ENCODE results near the gene OR13C5.
"Not testable (repeated sequence)": the region's sequence is repeated elsewhere in the genome, so short reads cannot be mapped to it uniquely, and the experiment has no call there.

The OR13C5 gene

DNA sequence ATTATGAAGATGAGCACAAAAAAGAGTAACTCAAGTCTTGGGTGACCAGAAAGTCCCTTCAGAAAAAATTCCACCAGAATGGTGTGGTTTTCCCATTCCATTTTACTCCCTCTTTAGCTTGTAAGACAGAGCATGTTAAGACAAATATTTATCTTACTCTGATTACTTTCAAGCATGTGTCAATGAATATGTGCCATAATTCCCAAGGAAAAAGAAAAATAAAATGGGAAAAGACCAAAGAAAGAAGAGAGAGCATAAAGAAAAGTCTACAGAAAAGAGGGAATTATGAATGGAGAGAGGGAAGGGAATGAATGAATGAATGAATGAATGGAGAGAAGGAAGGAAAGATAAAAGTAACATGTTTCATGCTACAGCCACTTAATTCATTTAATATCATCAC, at the start of gene OR13C5:
Gene OR13C5 (minus strand): TSS at position 101 of the 400 bp plus-strand sequence. CDS start 0 bp downstream, at position 101.
- not testable (repeated sequence) for DNase-seq

GRCh38 chr9:104635456-104635855, 36.2 kb upstream of the OR13C5 start:
- no peak for DNase-seq

GRCh38 chr9:104633976-104634520, 34.8 kb upstream of the OR13C5 start:
- no peak for DNase-seq

DNA sequence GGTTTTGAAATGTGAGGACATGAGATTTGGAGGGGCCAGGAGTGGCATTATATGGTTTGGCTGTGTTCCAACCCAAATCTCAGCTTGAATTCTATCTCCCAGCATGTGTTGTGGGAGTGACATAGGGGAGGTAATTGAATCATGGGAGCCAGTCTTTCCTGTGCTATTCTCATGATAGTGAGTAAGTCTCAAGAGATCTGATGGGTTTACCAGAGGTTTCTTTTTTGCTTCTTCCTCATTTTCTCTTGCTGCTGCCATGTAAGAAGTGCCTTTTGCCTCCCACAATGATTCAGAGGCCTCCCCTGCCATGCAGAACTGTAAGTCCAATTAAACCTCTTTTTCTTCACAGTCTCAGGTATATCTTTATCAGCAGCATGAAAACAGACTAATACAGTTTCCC, 26.8 kb upstream of the OR13C5 start:
- DNase-seq = not testable (repeated sequence)

- no peak for DNase-seq
Observed at GRCh38 chr9:104618104-104618503, 18.9 kb upstream of the OR13C5 start, which contains the start of gene OR13C9. Gene OR13C9 (minus strand): TSS chr9:104618204. CDS start chr9:104618204, 0 bp downstream.

- DNase-seq = no peak
Observed at GRCh38 chr9:104617418-104617817, 18.2 kb upstream of the OR13C5 start.

GRCh38 chr9:104611213-104611612, 12.0 kb upstream of the OR13C5 start:
- no peak for DNase-seq

- DNase-seq = no peak
Observed at GRCh38 chr9:104608336-104608735, 9.1 kb upstream of the OR13C5 start.

DNA sequence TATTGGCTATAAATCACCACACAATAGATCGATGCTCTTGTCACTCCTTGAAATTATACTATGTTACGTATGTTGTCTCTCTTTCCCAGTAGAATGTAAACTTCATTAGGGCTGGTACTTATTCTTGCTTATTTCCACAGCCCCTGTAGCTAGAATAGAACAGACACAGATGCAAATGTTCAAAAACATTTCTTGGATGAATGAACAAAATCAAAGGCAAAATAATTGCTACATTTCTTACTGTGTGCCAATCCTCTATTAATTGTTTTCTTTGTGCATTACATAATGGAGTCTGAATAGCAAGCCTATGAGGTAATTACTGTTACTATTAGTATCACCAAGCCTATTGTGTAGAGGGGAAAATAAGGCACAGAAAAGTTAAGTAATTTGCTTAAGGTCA, 6.9 kb upstream of the OR13C5 start:
- no peak for DNase-seq

- not testable (repeated sequence) for DNase-seq
Observed at GRCh38 chr9:104605527-104605926, 6.3 kb upstream of the OR13C5 start, which contains the start of gene OR13C2. Gene OR13C2 (minus strand): TSS chr9:104605627. CDS start chr9:104605627, 0 bp downstream.

DNA sequence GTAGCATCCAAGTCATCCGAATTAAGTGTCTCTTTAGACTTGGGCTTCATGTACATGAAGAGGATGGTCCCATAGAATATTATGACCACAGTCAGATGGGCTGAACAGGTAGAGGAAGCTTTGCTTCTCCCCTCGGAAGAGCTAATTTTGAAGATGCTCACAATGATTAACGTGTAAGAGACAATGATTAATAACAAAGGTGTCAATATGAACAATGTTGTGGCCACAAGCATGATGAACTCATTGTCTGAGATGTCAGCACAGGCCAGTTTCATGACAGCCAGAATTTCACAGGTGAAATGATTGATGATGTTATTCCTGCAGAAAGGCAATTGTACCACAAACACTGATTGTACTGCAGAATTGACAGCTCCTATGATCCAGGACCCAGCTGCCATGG, 5.6 kb upstream of the OR13C5 start:
- DNase-seq = no peak

- DNase-seq = not testable (repeated sequence)
Observed at GRCh38 chr9:104598749-104599148, 464 bp downstream of the OR13C5 start.

DNA sequence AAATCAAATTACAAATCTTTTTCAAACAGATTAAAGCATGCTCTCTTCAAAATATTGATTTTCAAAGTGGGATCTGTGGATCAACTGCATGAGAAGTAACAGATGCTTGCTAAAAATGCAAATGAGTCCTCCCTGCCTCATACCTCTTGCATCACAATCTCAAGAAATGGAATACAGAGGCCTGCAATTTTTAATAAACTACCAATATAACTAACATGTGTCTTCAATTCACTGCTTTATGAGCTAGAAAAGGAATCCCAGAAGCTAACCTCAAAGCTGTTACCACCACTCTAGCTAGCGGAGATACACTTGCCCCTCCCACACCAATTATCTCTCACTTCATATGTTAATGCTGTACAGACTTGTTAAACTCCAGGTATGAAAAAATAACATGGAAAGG, 9.6 kb downstream of the OR13C5 start:
- no peak for DNase-seq

DNA sequence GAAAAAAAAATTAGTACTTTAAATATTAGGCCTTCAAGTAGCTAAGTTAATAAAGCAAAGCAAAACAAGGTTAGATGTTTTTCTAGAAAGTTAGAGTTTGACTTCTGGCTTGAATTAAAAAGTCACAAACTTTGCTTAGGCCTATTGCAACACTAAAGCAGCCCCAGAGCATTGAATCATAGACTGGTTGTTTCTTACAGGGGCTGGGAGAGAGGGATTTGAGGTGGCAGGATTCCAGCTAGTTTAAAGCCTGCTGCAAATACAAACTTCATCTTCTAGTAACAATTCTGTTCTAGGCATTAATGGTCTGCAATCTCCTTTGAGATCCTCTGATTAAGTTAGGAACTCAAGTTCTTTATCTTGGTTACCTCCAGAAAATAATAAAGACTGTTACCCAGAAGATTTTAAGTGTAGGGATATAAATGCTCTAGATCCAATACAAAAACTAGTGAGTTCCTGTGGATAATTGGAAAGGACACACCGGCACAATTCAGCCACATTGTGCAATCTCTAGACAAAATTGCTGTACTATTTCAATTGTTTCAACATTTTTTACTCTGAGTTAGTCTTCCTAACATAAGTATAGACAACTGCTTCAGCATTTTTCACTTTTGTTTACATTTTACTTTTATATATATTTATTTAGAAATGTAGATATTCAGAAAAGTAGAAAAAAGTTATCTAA, 12.6 kb downstream of the OR13C5 start:
- no peak for DNase-seq

DNA sequence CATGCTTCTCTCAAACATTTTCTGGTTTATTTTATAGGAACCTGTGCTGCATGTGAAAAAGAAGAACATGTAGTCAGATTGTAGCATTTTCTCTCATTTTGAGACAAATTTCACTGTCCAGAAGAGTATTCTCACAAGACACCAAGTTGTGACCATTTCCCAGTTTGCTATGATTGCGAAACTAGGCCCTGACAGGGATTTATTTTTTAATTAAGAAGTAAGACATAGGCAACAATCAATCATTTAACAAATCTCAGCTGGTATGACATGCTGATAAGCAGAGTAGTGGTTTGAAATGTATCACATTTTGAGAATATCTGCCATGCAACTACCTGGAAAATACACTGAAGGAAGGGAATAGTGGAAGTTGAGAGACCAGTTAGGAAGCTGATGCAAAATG, 18.7 kb downstream of the OR13C5 start:
- DNase-seq = no peak

DNA sequence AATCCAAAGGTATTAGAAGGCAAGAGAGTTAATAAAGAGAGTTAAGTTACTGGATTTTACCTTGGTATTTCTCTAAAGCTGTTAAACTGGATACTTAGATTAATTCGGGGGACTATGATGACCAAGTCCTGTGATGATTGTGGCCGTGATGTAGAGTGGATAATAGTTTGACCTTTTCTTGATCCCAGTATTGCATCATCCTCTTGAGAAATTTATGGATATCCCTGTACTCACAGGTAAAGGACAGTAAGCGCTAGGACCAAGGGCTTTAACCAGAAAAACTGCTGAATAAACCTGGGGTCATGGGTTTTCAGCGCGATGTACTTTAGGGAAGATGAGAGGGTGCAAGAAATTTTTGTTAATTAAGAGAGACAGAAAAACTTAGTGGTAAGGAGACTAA, 21.9 kb downstream of the OR13C5 start:
- no peak for DNase-seq

DNA sequence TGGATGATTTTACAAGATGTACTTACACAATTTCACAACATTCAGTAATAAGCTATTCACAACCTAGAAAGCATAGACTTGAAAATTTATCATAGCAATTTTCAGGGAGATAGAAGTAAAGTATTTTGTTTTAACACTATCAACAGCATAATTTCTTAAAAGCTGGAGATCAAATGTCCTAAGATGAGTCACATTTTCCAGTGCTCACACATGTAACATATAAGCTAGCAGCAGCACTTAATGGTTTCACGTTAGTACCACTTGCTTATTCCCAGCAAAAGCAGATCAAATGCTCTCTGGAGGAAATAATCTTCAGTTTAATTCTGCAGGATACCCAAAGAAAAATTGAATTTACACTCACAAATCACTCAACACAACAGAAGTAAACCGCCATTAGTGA, 23.8 kb downstream of the OR13C5 start:
- DNase-seq = no peak

- DNase-seq = no peak
Observed at GRCh38 chr9:104572612-104573011, 26.6 kb downstream of the OR13C5 start.

- DNase-seq = no peak
Observed at GRCh38 chr9:104568868-104569267, 30.3 kb downstream of the OR13C5 start, which contains the start of gene OR13C8. Gene OR13C8 (plus strand): TSS chr9:104569168. CDS start chr9:104569168, 0 bp downstream.

DNA sequence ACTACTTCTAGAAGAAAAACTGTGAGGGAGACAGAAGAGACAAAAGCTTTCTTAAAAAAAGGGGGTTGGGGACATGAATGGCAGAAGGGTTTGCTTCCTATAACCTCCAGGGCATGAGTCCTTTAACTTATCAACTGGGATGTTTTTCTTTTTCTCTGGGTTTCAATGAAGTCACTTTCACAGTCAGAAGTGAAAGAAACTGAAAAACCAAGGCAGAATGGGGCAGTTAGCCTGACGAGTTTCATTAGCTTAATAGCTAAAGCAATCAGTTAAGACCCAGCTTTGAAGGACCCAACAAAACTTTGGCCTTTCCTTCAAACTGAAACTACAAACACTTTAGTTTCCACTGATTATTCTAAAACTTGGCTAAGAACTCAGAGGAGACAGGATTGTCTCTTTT, 34.9 kb downstream of the OR13C5 start:
- DNase-seq = no peak

DNA sequence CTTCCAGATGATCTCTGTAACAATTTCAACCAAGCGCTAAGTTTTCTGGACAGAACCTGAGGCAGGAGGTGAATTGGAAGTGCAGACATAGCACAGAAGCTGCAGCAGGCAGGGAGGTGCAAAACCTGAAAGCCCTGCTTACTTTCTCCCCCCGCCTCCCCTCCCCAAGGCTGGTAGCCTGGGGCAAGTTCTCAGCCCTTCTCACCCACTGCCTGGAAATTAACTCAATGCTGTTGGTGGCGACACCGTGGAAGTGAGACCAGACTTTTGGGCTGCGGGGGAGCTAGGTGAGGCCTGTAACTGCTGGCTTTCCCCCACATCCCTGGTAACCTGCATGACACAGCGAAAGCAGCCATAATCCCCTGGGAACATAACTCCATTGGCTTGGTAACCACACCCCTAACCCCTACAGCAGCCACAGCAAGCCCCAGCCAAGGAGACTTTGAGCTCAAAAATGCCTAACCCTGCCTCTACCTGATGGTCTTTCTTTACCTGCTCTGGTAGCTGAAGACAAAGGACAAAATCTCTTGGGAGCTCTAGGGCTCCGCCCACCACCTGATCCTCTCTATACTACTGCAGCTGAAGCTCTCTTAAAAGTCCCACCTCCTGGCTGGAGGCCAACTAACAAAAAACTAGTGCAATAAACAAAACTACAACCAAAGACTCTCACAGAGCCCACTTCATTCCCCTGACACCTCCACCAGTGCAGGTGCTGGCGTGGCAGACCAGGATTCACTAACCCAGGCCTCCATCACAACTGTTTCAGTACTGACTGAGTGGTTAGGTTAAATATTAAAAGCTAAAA, 42.2 kb downstream of the OR13C5 start:
- no peak for DNase-seq

DNA sequence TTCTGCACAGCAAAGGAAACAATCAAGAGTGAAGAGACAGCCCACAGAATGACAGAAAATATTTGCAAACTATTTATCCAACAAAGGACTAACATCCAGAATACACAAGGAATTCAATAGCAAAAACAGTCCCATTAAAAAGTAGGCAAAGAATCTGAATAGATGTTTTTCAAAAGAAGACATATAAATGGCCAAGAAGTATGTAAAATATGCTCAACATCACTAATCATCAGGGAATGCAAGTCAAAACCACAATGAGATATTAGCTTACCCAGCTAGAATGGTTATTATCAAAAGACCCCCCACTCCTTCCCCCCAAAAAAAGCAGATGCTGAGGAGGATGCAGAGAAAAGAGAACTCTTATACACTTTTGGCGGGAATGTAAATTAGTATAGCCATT, 43.7 kb downstream of the OR13C5 start:
- DNase-seq = no peak

DNA sequence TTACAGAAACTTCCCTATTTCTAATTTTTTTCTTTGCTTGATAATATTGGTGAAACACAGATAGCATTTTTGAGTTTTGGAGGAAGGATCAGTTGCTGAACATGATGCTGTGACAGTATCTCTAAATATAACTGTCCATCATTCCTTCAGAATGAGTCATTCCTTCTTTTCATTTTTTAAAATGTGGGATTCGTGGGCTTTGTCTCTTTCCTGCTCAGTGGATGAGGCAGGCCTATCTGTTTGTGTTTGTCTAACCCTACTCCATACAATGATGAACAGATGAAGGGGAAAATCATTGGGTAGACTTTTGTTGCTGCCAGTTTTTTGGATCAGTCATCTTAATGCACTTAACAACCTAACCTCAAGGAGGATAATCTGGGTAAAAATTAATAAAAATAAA, 46.0 kb downstream of the OR13C5 start:
- no peak for DNase-seq

All from CD4-positive, alpha-beta T cell treated with Interleukin-4 for 1 hour (primary cell).